Stimulated activated naive CD8-positive, alpha-beta T cell treated with anti-CD3 and anti-CD28 coated beads, Interleukin-15, amount 100 ng/mL, for 72 hours (primary cell): ENCODE data around the gene DLEC1.

Experiments
- ATAC-seq: fragments of 150-1000 bp; cut with Tn5 transposase; 2 replicates; pipeline ENCODE4 v1.10.0; 2021; ENCODE audit warnings: mild to moderate bottlenecking, moderate library complexity
- DNase-seq, 2 donors: peaks; one replicate each; pipeline ENCODE4 v3.0.0; 2021 to 2022
- H3K27ac Mint-ChIP-seq, 2 donors: one replicate each; pipeline ENCODE4 v1.8.0; 2022; ENCODE audit warnings: mild to moderate bottlenecking in 2 of 2, mixed read lengths in 2 of 2, moderate library complexity in 2 of 2
- H3K27me3 Mint-ChIP-seq: one replicate; pipeline ENCODE4 v1.8.0; 2022; ENCODE audit warnings: mixed read lengths
- H3K4me1 Mint-ChIP-seq: one replicate; pipeline ENCODE4 v1.8.0; 2022; ENCODE audit warnings: mild to moderate bottlenecking, mixed read lengths
- H3K4me3 Mint-ChIP-seq, 2 donors: one replicate each; pipeline ENCODE4 v1.8.0; 2022; ENCODE audit warnings: mild to moderate bottlenecking in 2 of 2, mixed read lengths in 2 of 2, moderate library complexity in 1 of 2
- H3K9me3 Mint-ChIP-seq, 2 donors: one replicate each; pipeline ENCODE4 v1.8.0; 2022; ENCODE audit warnings: mixed read lengths in 2 of 2

Gene DLEC1

GRCh38 chr3:38120693-38121450, 81.9 kb downstream of the DLEC1 start:
- DNase-seq, result no peak
- Mint-ChIP-seq H3K4me3 (no peak overlapping the region), H3K27ac (peak overlapping the region; percentile 77 to 88), H3K27me3 (no peaks in the 10 kb centered on the region), H3K4me1 (peaks cover 17% of the 10 kb centered on the region), H3K9me3 (no peaks in the 10 kb centered on the region)
- no peak for ATAC-seq

- no peaks in the 10 kb centered on the region for H3K27me3 Mint-ChIP-seq
- H3K4me3 Mint-ChIP-seq, result no peak overlapping the region
- no peaks in the 10 kb centered on the region for H3K9me3 Mint-ChIP-seq
- H3K4me1 Mint-ChIP-seq, result peaks cover 15% of the 10 kb centered on the region
- DNase-seq (no peak), ATAC-seq (no peak)
- H3K27ac Mint-ChIP-seq, result peak overlapping the region in 1 of 2 donors; percentile 66
These were observed 82.4 kb downstream of the DLEC1 start for GRCh38 chr3:38121451-38121831.

GRCh38 chr3:38121832-38122461, 82.9 kb downstream of the DLEC1 start:
- H3K27ac Mint-ChIP-seq, result peak overlapping the region in 1 of 2 donors; percentile 66
- peaks cover 15% of the 10 kb centered on the region for H3K4me1 Mint-ChIP-seq
- H3K27me3 Mint-ChIP-seq, result no peaks in the 10 kb centered on the region
- H3K4me3 Mint-ChIP-seq, result no peak overlapping the region
- H3K9me3 Mint-ChIP-seq, result no peaks in the 10 kb centered on the region
- DNase-seq, result no peak
- no peak for ATAC-seq

GRCh38 chr3:38122712-38123290, 83.8 kb downstream of the DLEC1 start:
- no peaks in the 10 kb centered on the region for H3K9me3 Mint-ChIP-seq
- H3K27ac Mint-ChIP-seq, result no peak overlapping the region
- H3K27me3 Mint-ChIP-seq, result no peaks in the 10 kb centered on the region
- ATAC-seq (no peak), DNase-seq (no peak)
- peaks cover 15% of the 10 kb centered on the region for H3K4me1 Mint-ChIP-seq
- H3K4me3 Mint-ChIP-seq, result no peak overlapping the region

- Mint-ChIP-seq H3K27ac (no peak overlapping the region), H3K4me1 (peaks cover 17% of the 10 kb centered on the region), H3K27me3 (no peaks in the 10 kb centered on the region), H3K4me3 (no peak overlapping the region), H3K9me3 (no peaks in the 10 kb centered on the region)
- no peak for DNase-seq
- ATAC-seq, result no peak
These were observed 85.5 kb downstream of the DLEC1 start for GRCh38 chr3:38124324-38125122.

GRCh38 chr3:38125305-38126120, 86.5 kb downstream of the DLEC1 start:
- Mint-ChIP-seq H3K27ac (peak overlapping the region in 1 of 2 donors; percentile 76), H3K4me3 (no peak overlapping the region), H3K4me1 (peaks cover 23% of the 10 kb centered on the region), H3K27me3 (no peaks in the 10 kb centered on the region), H3K9me3 (no peaks in the 10 kb centered on the region)
- ATAC-seq, result no peak
- DNase-seq, result no peak

- Mint-ChIP-seq H3K4me3 (no peak overlapping the region), H3K27me3 (no peaks in the 10 kb centered on the region), H3K9me3 (no peaks in the 10 kb centered on the region), H3K4me1 (peaks cover 28% of the 10 kb centered on the region), H3K27ac (no peak overlapping the region)
- DNase-seq, result no peak
- no peak for ATAC-seq
These were observed 87.3 kb downstream of the DLEC1 start for GRCh38 chr3:38126121-38126892.

GRCh38 chr3:38127611-38128302, 88.7 kb downstream of the DLEC1 start:
- peak overlapping the region in 1 of 2 donors; percentile 82 for H3K27ac Mint-ChIP-seq

GRCh38 chr3:38128303-38128655, 89.3 kb downstream of the DLEC1 start:
- no peak for DNase-seq
- Mint-ChIP-seq H3K27me3 (no peaks in the 10 kb centered on the region), H3K4me1 (peaks cover 40% of the 10 kb centered on the region), H3K4me3 (no peak overlapping the region), H3K27ac (no peak overlapping the region), H3K9me3 (no peaks in the 10 kb centered on the region)
- ATAC-seq, result no peak

More at GRCh38 chr3:38127611-38128302, 88.7 kb downstream of the DLEC1 start:
- no peak for ATAC-seq
- peaks cover 40% of the 10 kb centered on the region for H3K4me1 Mint-ChIP-seq
- no peaks in the 10 kb centered on the region for H3K27me3 Mint-ChIP-seq
- no peak overlapping the region for H3K4me3 Mint-ChIP-seq
- no peak for DNase-seq
- no peaks in the 10 kb centered on the region for H3K9me3 Mint-ChIP-seq

- H3K4me1 Mint-ChIP-seq, result peaks cover 47% of the 10 kb centered on the region
- no peaks in the 10 kb centered on the region for H3K9me3 Mint-ChIP-seq
- H3K27me3 Mint-ChIP-seq, result no peaks in the 10 kb centered on the region
- ATAC-seq (no peak), DNase-seq (no peak)
- no peak overlapping the region for H3K4me3 Mint-ChIP-seq
- peak overlapping the region; percentile 7 to 55 for H3K27ac Mint-ChIP-seq
These were observed 90.0 kb downstream of the DLEC1 start for GRCh38 chr3:38129058-38129457.

GRCh38 chr3:38130631-38131065, 91.6 kb downstream of the DLEC1 start:
- Mint-ChIP-seq H3K4me3 (no peak overlapping the region), H3K27ac (peak overlapping the region in 1 of 2 donors; percentile 59), H3K9me3 (no peaks in the 10 kb centered on the region), H3K4me1 (peaks cover 61% of the 10 kb centered on the region), H3K27me3 (no peaks in the 10 kb centered on the region)
- DNase-seq, result no peak
- ATAC-seq, result no peak

- H3K27ac Mint-ChIP-seq, result peak overlapping the region in 1 of 2 donors; percentile 55
- peaks cover 69% of the 10 kb centered on the region for H3K4me1 Mint-ChIP-seq
- H3K27me3 Mint-ChIP-seq, result no peaks in the 10 kb centered on the region
These were observed 92.8 kb downstream of the DLEC1 start for GRCh38 chr3:38131621-38132369.

GRCh38 chr3:38133209-38133556, 94.2 kb downstream of the DLEC1 start:
- no peak for ATAC-seq
- no peaks in the 10 kb centered on the region for H3K27me3 Mint-ChIP-seq
- peak overlapping the region in 1 of 2 donors; percentile 92 for H3K27ac Mint-ChIP-seq
- no peak overlapping the region for H3K4me3 Mint-ChIP-seq
- H3K4me1 Mint-ChIP-seq, result peaks cover 79% of the 10 kb centered on the region
- no peaks in the 10 kb centered on the region for H3K9me3 Mint-ChIP-seq
- no peak for DNase-seq

More at GRCh38 chr3:38131621-38132369, 92.8 kb downstream of the DLEC1 start:
- no peak overlapping the region for H3K4me3 Mint-ChIP-seq
- no peak for DNase-seq
- ATAC-seq, result no peak
- no peaks in the 10 kb centered on the region for H3K9me3 Mint-ChIP-seq
